Type B pancreatic cell (in vitro differentiated cells): ENCODE measurements around the gene FOXO1. TPM values are rescaled to one million over a fixed set of nuclear protein-coding genes. Genes with fewer than 3 reads are reported as not detected.

Source experiments
- DNase-seq: peaks from one replicate; pipeline ENCODE4 v3.0.0; 2021; ENCODE audit warnings: mixed read lengths; ENCODE audit not compliant: unreplicated experiment; ENCODE audit errors: extremely low spot score
- H3K27ac Mint-ChIP-seq: 2 replicates; pipeline ENCODE4 v1.8.0; 2021; ENCODE audit warnings: mild to moderate bottlenecking, mixed read lengths
- H3K27me3 Mint-ChIP-seq: 2 replicates; pipeline ENCODE4 v1.8.0; 2021; ENCODE audit warnings: mixed read lengths
- H3K36me3 Mint-ChIP-seq: 2 replicates; pipeline ENCODE4 v1.8.0; 2021; ENCODE audit warnings: mixed read lengths
- H3K4me1 Mint-ChIP-seq: one replicate; pipeline ENCODE4 v1.8.0; 2021; ENCODE audit warnings: mixed read lengths; ENCODE audit not compliant: unreplicated experiment
- H3K4me3 Mint-ChIP-seq: 2 replicates; pipeline ENCODE4 v1.8.0; 2021; ENCODE audit warnings: mild to moderate bottlenecking, mixed read lengths
- H3K9me3 Mint-ChIP-seq: 2 replicates; pipeline ENCODE4 v1.8.0; 2021; ENCODE audit warnings: mixed read lengths
- total RNA-seq: library from RNA; stranded (reverse); gene quantifications from 2 replicates; pipeline ENCODE4 v1.2.1, GENCODE V29; 2021; ENCODE audit warnings: low replicate concordance
- TF ChIP-seq, protein P1 (sequence below): fragments of 200-600 bp; sonication (generic); conservative IDR thresholded peaks from 2 replicates; pipeline ENCODE4 v1.5.0; 2021; ENCODE audit warnings: antibody characterized with exemption, mild to moderate bottlenecking

The FOXO1 gene
- total RNA-seq, 1 donor from 2014 or later = 21.5 TPM

- no peaks in the 10 kb centered on the region for H3K9me3 Mint-ChIP-seq
- H3K4me1 Mint-ChIP-seq = peaks cover 36% of the 10 kb centered on the region
- DNase-seq = no peak
- no peak overlapping the region for H3K27ac Mint-ChIP-seq
- TF ChIP-seq, protein P1, sequence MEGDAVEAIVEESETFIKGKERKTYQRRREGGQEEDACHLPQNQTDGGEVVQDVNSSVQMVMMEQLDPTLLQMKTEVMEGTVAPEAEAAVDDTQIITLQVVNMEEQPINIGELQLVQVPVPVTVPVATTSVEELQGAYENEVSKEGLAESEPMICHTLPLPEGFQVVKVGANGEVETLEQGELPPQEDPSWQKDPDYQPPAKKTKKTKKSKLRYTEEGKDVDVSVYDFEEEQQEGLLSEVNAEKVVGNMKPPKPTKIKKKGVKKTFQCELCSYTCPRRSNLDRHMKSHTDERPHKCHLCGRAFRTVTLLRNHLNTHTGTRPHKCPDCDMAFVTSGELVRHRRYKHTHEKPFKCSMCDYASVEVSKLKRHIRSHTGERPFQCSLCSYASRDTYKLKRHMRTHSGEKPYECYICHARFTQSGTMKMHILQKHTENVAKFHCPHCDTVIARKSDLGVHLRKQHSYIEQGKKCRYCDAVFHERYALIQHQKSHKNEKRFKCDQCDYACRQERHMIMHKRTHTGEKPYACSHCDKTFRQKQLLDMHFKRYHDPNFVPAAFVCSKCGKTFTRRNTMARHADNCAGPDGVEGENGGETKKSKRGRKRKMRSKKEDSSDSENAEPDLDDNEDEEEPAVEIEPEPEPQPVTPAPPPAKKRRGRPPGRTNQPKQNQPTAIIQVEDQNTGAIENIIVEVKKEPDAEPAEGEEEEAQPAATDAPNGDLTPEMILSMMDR = no peak
- H3K36me3 Mint-ChIP-seq = peaks cover 22% of the 10 kb centered on the region
- H3K4me3 Mint-ChIP-seq = no peak overlapping the region
- no peaks in the 10 kb centered on the region for H3K27me3 Mint-ChIP-seq
Observed at GRCh38 chr13:40559915-40560314, 106.5 kb downstream of the FOXO1 start.

GRCh38 chr13:40558656-40559055 is 107.8 kb downstream of the FOXO1 start:
- Mint-ChIP-seq H3K4me3 (no peak overlapping the region), H3K27ac (peak overlapping the region; percentile 24), H3K27me3 (no peaks in the 10 kb centered on the region), H3K4me1 (peaks cover 23% of the 10 kb centered on the region), H3K9me3 (no peaks in the 10 kb centered on the region), H3K36me3 (peaks cover 22% of the 10 kb centered on the region)
- TF ChIP-seq, protein P1 = no peak
- no peak for DNase-seq

GRCh38 chr13:40556453-40556852 is 110.0 kb downstream of the FOXO1 start:
- H3K36me3 Mint-ChIP-seq = peaks cover 22% of the 10 kb centered on the region
- no peak overlapping the region for H3K4me3 Mint-ChIP-seq
- TF ChIP-seq, protein P1 = no peak
- H3K27ac Mint-ChIP-seq = no peak overlapping the region
- peaks cover 23% of the 10 kb centered on the region for H3K4me1 Mint-ChIP-seq
- H3K9me3 Mint-ChIP-seq = no peaks in the 10 kb centered on the region
- DNase-seq = no peak
- no peaks in the 10 kb centered on the region for H3K27me3 Mint-ChIP-seq

DNA sequence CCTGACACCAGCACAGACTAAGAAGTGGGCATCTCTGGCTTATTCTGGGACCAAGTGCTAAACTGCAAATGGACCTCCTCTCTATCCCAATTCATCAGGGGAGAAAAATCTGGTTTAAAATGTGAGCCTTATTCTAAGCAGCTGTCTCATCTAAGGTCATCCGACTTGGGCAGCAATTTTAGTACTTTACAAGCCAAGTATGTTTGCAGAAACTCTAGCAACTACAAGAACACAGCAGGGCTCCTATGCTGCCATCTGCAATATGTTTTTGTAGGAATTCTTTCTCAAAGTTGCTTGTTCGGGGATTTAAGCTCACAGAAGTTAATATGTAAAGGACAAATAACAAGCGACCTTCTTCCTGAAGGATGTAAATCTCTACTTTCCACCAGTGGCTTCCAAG is 113.1 kb downstream of the FOXO1 start:
- Mint-ChIP-seq H3K4me1 (peaks cover 20% of the 10 kb centered on the region), H3K36me3 (peaks cover 4% of the 10 kb centered on the region), H3K27ac (no peak overlapping the region), H3K4me3 (no peak overlapping the region), H3K9me3 (peaks cover 4% of the 10 kb centered on the region), H3K27me3 (no peaks in the 10 kb centered on the region)
- DNase-seq = no peak
- TF ChIP-seq, protein P1 = no peak

GRCh38 chr13:40552895-40553294 is 113.5 kb downstream of the FOXO1 start:
- no peak overlapping the region for H3K4me3 Mint-ChIP-seq
- peaks cover 21% of the 10 kb centered on the region for H3K4me1 Mint-ChIP-seq
- peaks cover 4% of the 10 kb centered on the region for H3K9me3 Mint-ChIP-seq
- H3K27ac Mint-ChIP-seq = no peak overlapping the region
- no peaks in the 10 kb centered on the region for H3K27me3 Mint-ChIP-seq
- H3K36me3 Mint-ChIP-seq = peaks cover 4% of the 10 kb centered on the region
- TF ChIP-seq, protein P1 = no peak
- no peak for DNase-seq

GRCh38 chr13:40550130-40550529 is 116.3 kb downstream of the FOXO1 start:
- Mint-ChIP-seq H3K27me3 (no peaks in the 10 kb centered on the region), H3K4me3 (no peak overlapping the region), H3K36me3 (no peaks in the 10 kb centered on the region), H3K4me1 (peaks cover 25% of the 10 kb centered on the region), H3K9me3 (peaks cover 4% of the 10 kb centered on the region), H3K27ac (no peak overlapping the region)
- no peak for DNase-seq
- TF ChIP-seq, protein P1 = no peak
